ENCODE data around the gene SRRM2. TPM values are rescaled to one million over a fixed set of nuclear protein-coding genes. Genes with fewer than 3 reads are reported as not detected.
A peak's percentile ranks its signal among the peaks of the same experiment; 100 is the strongest.

The SRRM2 gene
- total RNA-seq, 1 donor from 2014 or later = 699 TPM

- peaks cover 2% of the 10 kb centered on the region for H3K9me3 Mint-ChIP-seq (ENCODE audit: unreplicated experiment)
- DNase-seq = no peak
- no peaks in the 10 kb centered on the region for H3K36me3 Mint-ChIP-seq (ENCODE audit: unreplicated experiment)
Measured at GRCh38 chr16:2716948-2717347, 35.5 kb upstream of the SRRM2 start.

GRCh38 chr16:2717383-2718263 lies 34.8 kb upstream of the SRRM2 start:
- Mint-ChIP-seq H3K36me3 (ENCODE audit: unreplicated experiment) (no peaks in the 10 kb centered on the region), H3K9me3 (ENCODE audit: unreplicated experiment) (peaks cover 2% of the 10 kb centered on the region), H3K27me3 (ENCODE audit: unreplicated experiment) (peaks cover 9% of the 10 kb centered on the region), H3K27ac (ENCODE audit: unreplicated experiment) (no peak overlapping the region), H3K4me3 (ENCODE audit: unreplicated experiment) (no peak overlapping the region), H3K4me1 (ENCODE audit: low read depth, unreplicated experiment) (no peaks in the 10 kb centered on the region)
- no peak for TF ChIP-seq CTCF (IDR thresholded peaks at IDR 0.05; ENCODE audit: partially characterized antibody, unreplicated experiment)
- no peak for DNase-seq

More at GRCh38 chr16:2716948-2717347, 35.5 kb upstream of the SRRM2 start:
- H3K4me3 Mint-ChIP-seq (ENCODE audit: unreplicated experiment) = no peak overlapping the region
- no peak overlapping the region for H3K27ac Mint-ChIP-seq (ENCODE audit: unreplicated experiment)
- no peaks in the 10 kb centered on the region for H3K4me1 Mint-ChIP-seq (ENCODE audit: low read depth, unreplicated experiment)
- no peak for TF ChIP-seq CTCF (IDR thresholded peaks at IDR 0.05; ENCODE audit: partially characterized antibody, unreplicated experiment)
- peaks cover 9% of the 10 kb centered on the region for H3K27me3 Mint-ChIP-seq (ENCODE audit: unreplicated experiment)

DNA sequence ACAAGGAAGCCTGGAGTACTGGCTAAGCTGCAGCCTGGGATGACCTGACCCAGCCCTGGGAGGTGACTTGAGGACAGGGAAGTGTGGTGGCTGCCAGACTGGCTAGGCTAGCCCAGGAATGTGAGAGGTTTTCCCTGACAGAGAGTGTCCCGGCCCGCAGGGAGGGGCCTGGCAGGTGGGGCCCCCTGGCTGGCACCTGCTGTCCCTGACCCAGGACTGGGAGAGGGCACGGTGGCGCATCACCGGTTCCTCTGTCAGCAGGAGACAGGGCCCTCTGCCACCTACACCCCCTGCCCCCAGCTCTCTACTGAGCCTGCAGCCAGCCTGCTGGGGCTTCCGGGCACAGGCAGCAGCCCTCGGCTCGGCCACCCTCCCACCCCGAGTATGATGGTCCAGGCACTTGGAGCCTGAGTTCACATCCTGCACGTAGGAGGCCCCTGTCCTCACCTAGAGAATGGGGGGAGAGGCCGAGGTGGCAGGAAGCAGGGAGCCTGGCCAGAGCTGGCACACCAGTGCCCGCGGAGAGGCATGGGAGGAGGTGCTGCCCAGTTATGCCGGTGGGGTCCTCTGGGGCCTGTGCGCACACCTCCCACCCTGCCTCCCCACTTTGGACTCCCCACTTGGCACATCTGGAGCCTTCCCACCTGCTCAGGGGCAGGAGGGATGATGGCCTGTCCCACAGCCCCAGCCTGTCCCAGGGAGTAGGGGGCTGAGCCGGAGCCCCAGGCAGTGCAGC lies 32.9 kb upstream of the SRRM2 start:
- peak overlapping the region; percentile 52 for H3K4me3 Mint-ChIP-seq (ENCODE audit: unreplicated experiment)
- no peak for TF ChIP-seq CTCF (IDR thresholded peaks at IDR 0.05; ENCODE audit: partially characterized antibody, unreplicated experiment)
- peaks cover 7% of the 10 kb centered on the region for H3K27me3 Mint-ChIP-seq (ENCODE audit: unreplicated experiment)
- H3K27ac Mint-ChIP-seq (ENCODE audit: unreplicated experiment) = no peak overlapping the region
- no peak for DNase-seq
- peaks cover 4% of the 10 kb centered on the region for H3K9me3 Mint-ChIP-seq (ENCODE audit: unreplicated experiment)
- H3K36me3 Mint-ChIP-seq (ENCODE audit: unreplicated experiment) = no peaks in the 10 kb centered on the region
- peaks cover 4% of the 10 kb centered on the region for H3K4me1 Mint-ChIP-seq (ENCODE audit: low read depth, unreplicated experiment)

- DNase-seq = no peak
Measured at GRCh38 chr16:2720064-2720457, 32.4 kb upstream of the SRRM2 start, which contains the start of gene PRSS27. Gene PRSS27, minus strand, starts transcription at chr16:2720224. Its CDS starts 64 bp downstream, at chr16:2720160.

More at GRCh38 chr16:2720064-2720457, 32.4 kb upstream of the SRRM2 start, which contains the start of gene PRSS27:
- TF ChIP-seq CTCF (IDR thresholded peaks at IDR 0.05; ENCODE audit: partially characterized antibody, unreplicated experiment) = no peak
- peaks cover 3% of the 10 kb centered on the region for H3K27me3 Mint-ChIP-seq (ENCODE audit: unreplicated experiment)
- H3K4me3 Mint-ChIP-seq (ENCODE audit: unreplicated experiment) = peak within 1 kb of the TSS; percentile 81
- H3K4me1 Mint-ChIP-seq (ENCODE audit: low read depth, unreplicated experiment) = peaks cover 5% of the 10 kb centered on the region
- H3K27ac Mint-ChIP-seq (ENCODE audit: unreplicated experiment) = peak within 1 kb of the TSS; percentile 82
- H3K36me3 Mint-ChIP-seq (ENCODE audit: unreplicated experiment) = no peaks in the 10 kb centered on the region
- H3K9me3 Mint-ChIP-seq (ENCODE audit: unreplicated experiment) = peaks cover 5% of the 10 kb centered on the region

Data from glutamatergic neuron (in vitro differentiated cells).